ENCODE data around the gene CENPW.
A peak's percentile ranks its signal among the peaks of the same experiment; 100 is the strongest.

Gene CENPW

GRCh38 chr6:126383203-126383602 lies 43.3 kb downstream of the CENPW start:
- ChIA-PET CTCF (interaction anchor here (0.9 kb wide), 1 partner anchor 22 kb away, joined by 4 read pairs; no protein-coding TSS in a partner anchor), POLR2A (no interaction called here)
- H3K36me3 ChIP-seq (ENCODE audit: control insufficient read depth in 2 of 2, insufficient read depth in 1 of 2, low read length in 2 of 2), result no peaks in the 10 kb centered on the region
- no peaks in the 10 kb centered on the region for H3K4me1 ChIP-seq (ENCODE audit: control insufficient read depth, insufficient read depth, low read length)
- no peak overlapping the region for H3K4me3 ChIP-seq (ENCODE audit: low read depth, low read length)
- no peak for TF ChIP-seq ZNF704 (tag by site-specific recombination; IDR thresholded peaks at IDR 0.05)
- TF ChIP-seq ZNF558 (tag by site-specific recombination; IDR thresholded peaks at IDR 0.05), result peak; percentile 96
- no peak for TF ChIP-seq ZSCAN23 (tag by site-specific recombination; IDR thresholded peaks at IDR 0.05)
- no peak for TF ChIP-seq PRDM10 (tag by site-specific recombination; IDR thresholded peaks at IDR 0.05)
- no peaks in the 10 kb centered on the region for H3K9me3 ChIP-seq (ENCODE audit: control insufficient read depth, insufficient read depth, low read depth, low read length)
- no peak overlapping the region for H3K27ac ChIP-seq (ENCODE audit: extremely low read depth, low read depth, low read length)

GRCh38 chr6:126385536-126385935 lies 45.6 kb downstream of the CENPW start:
- Histone ChIP-seq H3K4me1 (ENCODE audit: control insufficient read depth, insufficient read depth, low read length) (no peaks in the 10 kb centered on the region), H3K36me3 (ENCODE audit: control insufficient read depth in 2 of 2, insufficient read depth in 1 of 2, low read length in 2 of 2) (no peaks in the 10 kb centered on the region), H3K4me3 (ENCODE audit: low read depth, low read length) (no peak overlapping the region), H3K27ac (ENCODE audit: extremely low read depth, low read depth, low read length) (no peak overlapping the region), H3K9me3 (ENCODE audit: control insufficient read depth, insufficient read depth, low read depth, low read length) (no peaks in the 10 kb centered on the region)
- POLR2A ChIA-PET, result no interaction called here
- TF ChIP-seq GLIS2 (tag by site-specific recombination; IDR thresholded peaks at IDR 0.05) (no peak), HIC1 (tag by site-specific recombination; IDR thresholded peaks at IDR 0.05) (no peak), ZNF23 (tag by site-specific recombination; IDR thresholded peaks at IDR 0.05; ENCODE audit: borderline replicate concordance) (no peak), ZNF76 (tag by site-specific recombination; IDR thresholded peaks at IDR 0.05; ENCODE audit: borderline replicate concordance, low read depth) (no peak), ZNF677 (tag by site-specific recombination; IDR thresholded peaks at IDR 0.05) (no peak), ZNF791 (tag by site-specific recombination; IDR thresholded peaks at IDR 0.05) (no peak), ZNF692 (tag by site-specific recombination; IDR thresholded peaks at IDR 0.05) (no peak), FEZF1 (tag by site-specific recombination; IDR thresholded peaks at IDR 0.05) (no peak), KLF8 (tag by site-specific recombination; IDR thresholded peaks at IDR 0.05) (no peak), ZNF398 (tag by site-specific recombination; IDR thresholded peaks at IDR 0.05) (no peak)
- CTCF ChIA-PET, result no interaction called here
